Activated naive CD4-positive, alpha-beta T cell treated with anti-CD3 and anti-CD28 coated beads for 36 hours (primary cell): ENCODE results near the gene CBX8. TPM values are rescaled to one million over a fixed set of nuclear protein-coding genes. Genes with fewer than 3 reads are reported as not detected.

Experiments used
- CTCF ChIA-PET: fragments of 350-600 bp; sonication (Branson Sonifier 250); formaldehyde crosslinking; loops from one replicate; lab custom pipeline; 2021; ENCODE audit warnings: antibody characterized with exemption; lab: Charles Lee
- DNase-seq: peaks from one replicate; pipeline ENCODE4 v3.0.0-alpha.2; 2020
- H3K27ac Mint-ChIP-seq: one replicate; pipeline ENCODE4 v1.8.0; 2021; ENCODE audit warnings: mild to moderate bottlenecking, mixed read lengths
- H3K27me3 Mint-ChIP-seq: one replicate; pipeline ENCODE4 v1.8.0; 2021; ENCODE audit warnings: low read depth, mixed read lengths
- H3K36me3 Mint-ChIP-seq: one replicate; pipeline ENCODE4 v1.8.0; 2021; ENCODE audit warnings: low read depth, mixed read lengths
- H3K4me1 Mint-ChIP-seq: one replicate; pipeline ENCODE4 v1.8.0; 2021; ENCODE audit warnings: low read depth, mixed read lengths
- H3K4me3 Mint-ChIP-seq: one replicate; pipeline ENCODE4 v1.8.0; 2021; ENCODE audit warnings: mild to moderate bottlenecking, moderate library complexity, mixed read lengths
- H3K9me3 Mint-ChIP-seq: one replicate; pipeline ENCODE4 v1.8.0; 2021; ENCODE audit warnings: mixed read lengths
- intact Hi-C: fragments of 100-400 bp; cut with micrococcal nuclease; formaldehyde crosslinking; loops from one replicate; pipeline ENCODE4 v1.15.1; 2023
- total RNA-seq, 2 experiments: library from RNA; stranded (reverse); gene quantifications; one replicate each; pipeline ENCODE4 v1.2.3, GENCODE V29; 2021

CBX8 gene
- total RNA-seq, 2 experiments from 2014 or later = 3.8 to 3.9 TPM

DNA sequence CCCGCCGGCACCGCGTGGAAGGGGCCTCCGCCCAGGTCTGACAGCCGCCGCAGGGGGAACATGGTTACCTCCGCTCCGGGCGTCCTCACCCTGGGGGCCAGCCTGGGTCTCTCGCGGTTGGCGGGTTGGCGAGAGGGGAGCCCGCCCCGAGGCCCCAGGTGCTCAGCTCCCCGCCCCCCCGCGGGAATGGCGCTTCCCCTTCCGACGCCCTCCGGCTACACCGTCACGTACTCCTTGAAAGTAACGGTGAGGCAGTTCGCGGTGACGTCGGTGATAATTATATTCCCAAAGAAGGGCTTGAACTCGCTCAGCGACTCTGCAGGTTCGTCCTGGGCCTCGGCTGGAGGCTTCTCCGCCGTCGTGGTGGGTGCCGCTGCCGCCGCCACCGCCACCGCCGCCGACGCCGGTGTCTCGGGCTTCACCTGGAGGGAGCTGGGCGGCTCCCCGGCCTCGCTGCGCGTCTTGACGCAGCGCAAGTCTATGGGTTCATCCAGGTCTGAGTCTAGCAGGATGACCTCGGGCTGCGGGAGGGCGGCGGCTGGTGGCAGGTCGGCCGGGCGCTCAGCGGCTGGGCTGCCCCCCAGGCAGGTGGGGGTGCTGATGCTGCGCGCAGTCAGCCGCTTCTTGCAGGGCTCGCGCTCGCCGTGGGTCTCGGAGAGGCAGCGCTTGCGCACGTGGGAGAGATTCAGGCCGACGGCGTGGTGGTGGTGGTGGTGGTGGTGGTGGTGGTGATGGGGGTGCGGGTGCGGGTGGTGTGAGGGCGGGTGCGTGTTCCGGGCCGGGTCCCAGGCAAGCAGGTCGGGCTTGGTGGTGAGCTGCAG, 37.1 kb upstream of the CBX8 start:
- Mint-ChIP-seq H3K36me3 (peaks cover 21% of the 10 kb centered on the region), H3K27ac (no peak overlapping the region), H3K9me3 (no peaks in the 10 kb centered on the region), H3K4me3 (no peak overlapping the region), H3K4me1 (peaks cover 33% of the 10 kb centered on the region), H3K27me3 (no peaks in the 10 kb centered on the region)
- CTCF ChIA-PET = no interaction called here
- DNase-seq = no peak
- intact Hi-C loops = no loop called here

DNA sequence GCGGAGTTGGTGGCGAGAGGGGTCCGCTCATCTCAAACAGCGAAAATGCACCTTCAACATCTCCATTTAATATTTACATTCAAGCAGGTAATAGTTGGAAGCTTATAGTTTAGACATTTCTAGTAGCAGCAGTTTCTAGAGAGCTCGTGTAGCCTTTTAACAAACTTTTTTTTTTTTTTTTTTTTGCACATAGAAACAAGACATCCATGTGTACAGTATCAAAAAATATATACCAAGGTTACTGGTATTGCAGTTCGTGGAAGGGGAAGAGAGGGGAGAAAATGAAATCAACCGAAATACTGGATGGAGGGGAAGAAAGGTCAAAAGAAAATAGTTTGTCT, 36.2 kb upstream of the CBX8 start:
- intact Hi-C loops = no loop called here
- Mint-ChIP-seq H3K36me3 (peaks cover 17% of the 10 kb centered on the region), H3K27me3 (no peaks in the 10 kb centered on the region), H3K9me3 (no peaks in the 10 kb centered on the region), H3K4me1 (peaks cover 29% of the 10 kb centered on the region), H3K27ac (no peak overlapping the region), H3K4me3 (no peak overlapping the region)
- no peak for DNase-seq
- CTCF ChIA-PET = interaction anchor here (0.9 kb wide), 1 partner anchor 161 kb away, joined by 3 read pairs; no protein-coding TSS in a partner anchor

DNA sequence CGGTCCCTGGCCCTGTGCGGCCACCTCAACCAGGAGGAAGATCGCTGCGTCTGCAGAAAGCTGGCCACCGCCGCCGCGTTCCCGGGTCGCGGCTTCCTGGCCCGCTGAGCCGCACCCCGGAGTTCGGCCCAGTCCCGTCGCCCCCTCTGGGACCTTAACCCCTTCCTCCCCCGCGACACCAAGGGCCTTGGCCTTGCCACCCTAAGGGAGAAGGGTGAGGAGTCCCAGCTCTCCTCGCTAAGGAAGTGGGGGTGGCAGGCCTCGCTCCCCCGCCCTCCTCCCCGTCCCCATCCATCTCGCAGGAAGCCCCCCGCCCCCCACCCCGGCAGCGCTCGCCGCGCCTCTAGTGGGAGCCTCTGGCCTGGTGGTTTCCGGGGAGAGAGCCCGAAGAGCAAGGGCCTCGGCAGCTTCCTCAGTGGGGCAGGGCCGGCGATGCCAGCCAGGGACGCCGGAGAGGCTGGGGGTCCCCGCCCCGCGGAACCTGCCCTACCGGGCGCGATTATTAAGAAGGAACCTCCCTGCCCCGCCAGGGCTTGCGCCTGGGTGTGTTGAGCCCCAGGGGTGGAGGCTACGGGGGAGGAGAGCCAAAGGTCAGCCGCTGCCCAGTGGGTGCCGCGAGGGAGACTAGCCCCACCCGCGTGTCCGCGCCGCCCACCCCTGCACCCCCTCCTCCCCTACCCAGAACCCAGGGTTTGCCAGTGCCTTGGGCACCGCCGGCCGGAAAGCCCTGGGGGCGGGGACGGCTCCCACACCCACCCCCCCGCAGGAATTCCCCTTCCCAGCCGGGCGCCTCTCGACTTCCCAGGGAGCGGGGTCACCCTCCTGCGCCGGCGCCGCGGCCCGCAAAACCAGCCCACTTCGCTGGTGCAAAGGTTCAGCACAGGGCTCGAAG, 35.6 kb upstream of the CBX8 start:
- intact Hi-C loops = no loop called here
- Mint-ChIP-seq H3K4me1 (peaks cover 26% of the 10 kb centered on the region), H3K27me3 (no peaks in the 10 kb centered on the region), H3K27ac (no peak overlapping the region), H3K36me3 (peaks cover 14% of the 10 kb centered on the region), H3K4me3 (no peak overlapping the region), H3K9me3 (no peaks in the 10 kb centered on the region)
- CTCF ChIA-PET = interaction anchor here (0.9 kb wide), 1 partner anchor 161 kb away, joined by 3 read pairs; no protein-coding TSS in a partner anchor
- DNase-seq = no peak

DNA sequence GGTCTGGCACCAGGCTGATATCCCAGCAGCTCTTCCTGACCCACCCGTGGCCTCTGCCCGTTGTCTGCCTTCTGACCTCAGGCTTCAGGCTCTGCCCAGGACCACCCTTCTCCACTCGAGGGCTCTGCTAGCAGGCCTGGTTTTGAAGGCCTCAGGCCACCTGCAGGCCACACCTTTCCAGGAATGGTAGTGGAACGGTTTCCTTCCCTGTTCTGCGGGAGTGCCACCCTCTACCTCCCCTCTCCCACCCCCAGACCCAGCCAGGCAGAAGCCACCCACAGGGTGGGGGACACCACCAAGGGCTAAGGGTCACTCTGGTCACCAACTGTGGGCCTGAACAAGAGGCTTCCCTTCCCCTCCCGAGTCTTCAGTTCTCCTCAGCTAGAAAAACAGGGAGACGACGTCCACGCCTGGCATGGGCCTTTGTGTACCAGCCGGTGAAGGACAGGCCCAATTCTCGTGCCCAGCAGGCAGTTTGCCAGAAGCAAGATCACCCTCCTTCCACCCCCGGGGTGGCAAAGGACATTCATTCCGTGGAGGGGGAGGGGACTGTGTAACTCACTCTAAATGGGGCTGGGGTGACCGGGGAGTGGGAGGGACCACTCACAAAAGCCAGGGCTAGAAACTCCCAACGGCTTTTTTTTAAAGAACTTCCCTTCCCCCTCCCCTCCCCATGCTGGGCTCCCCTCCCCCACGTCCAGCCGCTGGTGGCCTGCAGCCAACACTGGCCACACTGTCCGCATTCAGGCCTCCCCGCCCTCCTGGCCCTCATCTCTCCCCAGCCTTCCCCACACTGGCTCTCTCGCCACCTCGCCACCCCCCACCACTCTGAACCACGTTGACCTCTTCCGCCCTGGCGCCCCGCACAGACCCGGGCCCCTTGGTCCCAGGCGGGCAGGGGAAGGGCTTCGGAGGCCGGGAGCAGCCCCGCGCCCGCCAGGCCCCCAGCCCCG, 34.7 kb upstream of the CBX8 start:
- no peak overlapping the region for H3K27ac Mint-ChIP-seq
- H3K4me3 Mint-ChIP-seq = no peak overlapping the region
- H3K36me3 Mint-ChIP-seq = peaks cover 11% of the 10 kb centered on the region
- intact Hi-C loops = no loop called here
- H3K4me1 Mint-ChIP-seq = peaks cover 20% of the 10 kb centered on the region
- DNase-seq = no peak
- CTCF ChIA-PET = interaction anchor here (0.9 kb wide), 1 partner anchor 11 kb away, joined by 3 read pairs; no protein-coding TSS in a partner anchor
- H3K27me3 Mint-ChIP-seq = no peaks in the 10 kb centered on the region
- H3K9me3 Mint-ChIP-seq = no peaks in the 10 kb centered on the region

DNA sequence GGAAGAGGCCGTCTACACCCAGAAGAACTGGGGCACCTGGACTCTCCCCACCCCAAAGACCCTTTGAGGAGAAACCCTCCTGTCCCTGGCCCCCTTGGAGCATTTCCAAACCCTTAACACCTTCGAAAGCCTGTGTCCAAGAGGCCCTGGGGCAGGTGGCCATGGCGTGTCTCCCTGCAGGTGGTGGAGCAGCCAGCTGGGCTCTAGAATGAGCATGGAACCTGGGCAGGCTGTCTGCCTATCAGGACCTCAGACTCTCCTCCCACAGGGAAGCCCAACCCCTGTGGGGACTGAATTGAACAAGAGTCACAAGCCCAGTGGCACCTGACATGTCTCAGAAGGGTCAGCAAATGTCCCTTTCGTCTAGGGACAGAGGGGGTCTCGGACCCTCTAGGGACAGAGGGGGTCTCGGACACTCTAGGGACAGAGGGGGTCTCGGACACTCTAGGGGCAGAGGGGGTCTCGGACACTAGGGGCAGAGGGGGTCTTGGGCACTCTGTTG, 33.9 kb upstream of the CBX8 start:
- intact Hi-C loops = no loop called here
- Mint-ChIP-seq H3K4me3 (no peak overlapping the region), H3K27ac (no peak overlapping the region)

DNA sequence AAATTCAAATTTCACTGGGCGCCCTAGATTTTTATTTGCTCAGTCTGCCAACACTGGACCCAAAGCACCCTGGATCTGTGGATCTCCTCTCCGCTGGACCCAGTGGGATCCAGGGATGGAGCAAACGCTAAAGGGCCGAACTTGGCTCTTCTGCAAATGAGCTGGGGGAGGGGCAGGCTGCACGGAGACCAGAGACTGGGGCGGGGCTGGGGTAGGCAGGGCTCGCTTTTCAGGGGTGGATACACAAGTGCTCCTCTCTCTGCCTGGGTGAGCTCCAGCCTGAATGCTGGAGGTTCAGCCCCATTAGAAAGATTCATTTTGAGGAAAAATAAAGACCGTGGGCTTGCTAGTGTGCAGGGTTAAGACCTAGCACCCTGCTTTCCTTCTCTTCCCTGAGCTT, 33.4 kb upstream of the CBX8 start:
- no peak for DNase-seq
- intact Hi-C loops = no loop called here
- no peaks in the 10 kb centered on the region for H3K27me3 Mint-ChIP-seq

More for the DNA sequence above, 33.9 kb upstream of the CBX8 start:
- no peak for DNase-seq
- Mint-ChIP-seq H3K9me3 (no peaks in the 10 kb centered on the region), H3K36me3 (peaks cover 11% of the 10 kb centered on the region), H3K27me3 (no peaks in the 10 kb centered on the region), H3K4me1 (peaks cover 20% of the 10 kb centered on the region)
- CTCF ChIA-PET = interaction anchor here (0.9 to 1.5 kb wide), 2 partner anchors 11 to 139 kb away, joined by 3 to 5 read pairs; no protein-coding TSS in a partner anchor

DNA sequence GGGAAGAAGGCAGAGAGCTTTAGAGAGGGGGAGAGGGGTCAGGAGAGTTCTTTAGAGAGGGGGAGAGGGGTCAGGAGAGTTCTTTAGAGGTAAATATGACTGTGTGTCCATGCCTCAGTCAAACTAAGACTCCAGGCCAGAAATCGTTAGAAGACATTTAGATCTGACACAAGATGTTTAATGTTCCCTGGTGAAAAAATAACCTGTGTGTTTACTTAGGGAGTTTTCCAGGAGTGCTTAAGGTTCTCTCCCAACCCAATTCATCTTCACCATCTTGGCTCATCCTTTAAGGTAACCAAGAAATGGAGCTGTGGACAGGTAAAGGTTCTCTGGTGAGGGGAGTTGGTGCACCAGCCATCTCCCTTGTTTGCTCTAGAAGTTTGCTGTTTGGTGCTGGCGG, 32.6 kb upstream of the CBX8 start:
- intact Hi-C loops = no loop called here
- H3K9me3 Mint-ChIP-seq = no peaks in the 10 kb centered on the region
- H3K4me1 Mint-ChIP-seq = peaks cover 12% of the 10 kb centered on the region
- peaks cover 4% of the 10 kb centered on the region for H3K36me3 Mint-ChIP-seq
- CTCF ChIA-PET = interaction anchor here (1.2 to 1.5 kb wide), 2 partner anchors 12 to 141 kb away, joined by 3 to 5 read pairs; no protein-coding TSS in a partner anchor
- H3K27ac Mint-ChIP-seq = no peak overlapping the region
- no peak overlapping the region for H3K4me3 Mint-ChIP-seq
- no peak for DNase-seq
- H3K27me3 Mint-ChIP-seq = no peaks in the 10 kb centered on the region

More for the DNA sequence above, 33.4 kb upstream of the CBX8 start:
- H3K27ac Mint-ChIP-seq = no peak overlapping the region
- no peak overlapping the region for H3K4me3 Mint-ChIP-seq
- peaks cover 11% of the 10 kb centered on the region for H3K36me3 Mint-ChIP-seq
- peaks cover 17% of the 10 kb centered on the region for H3K4me1 Mint-ChIP-seq
- CTCF ChIA-PET = interaction anchor here (0.9 to 1.5 kb wide), 2 partner anchors 12 to 140 kb away, joined by 3 to 5 read pairs; no protein-coding TSS in a partner anchor
- no peaks in the 10 kb centered on the region for H3K9me3 Mint-ChIP-seq

DNA sequence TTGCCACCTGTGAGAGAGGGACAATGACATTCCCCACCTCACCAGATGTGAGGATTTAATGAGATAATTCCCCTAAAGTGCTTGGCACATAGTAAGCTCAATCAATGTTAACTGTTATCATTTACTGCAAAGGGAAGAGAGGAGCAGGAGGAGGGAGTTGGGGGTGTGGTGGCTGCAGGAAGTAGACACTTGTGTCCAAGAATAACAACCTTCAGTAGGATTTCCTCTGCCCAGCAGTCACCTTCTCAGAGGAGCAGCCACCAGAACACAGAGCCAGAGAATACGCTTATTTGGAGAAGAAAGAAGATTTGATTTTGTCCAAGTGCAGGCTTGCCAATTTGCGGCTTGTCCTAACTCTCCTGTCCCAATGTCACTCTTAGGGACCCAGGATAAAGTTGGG, 32.1 kb upstream of the CBX8 start:
- H3K36me3 Mint-ChIP-seq = peaks cover 4% of the 10 kb centered on the region
- H3K27ac Mint-ChIP-seq = no peak overlapping the region
- CTCF ChIA-PET = interaction anchor here (1.2 to 1.5 kb wide), 2 partner anchors 12 to 141 kb away, joined by 3 to 5 read pairs; no protein-coding TSS in a partner anchor
- no peaks in the 10 kb centered on the region for H3K9me3 Mint-ChIP-seq
- intact Hi-C loops = no loop called here
- DNase-seq = no peak
- H3K4me1 Mint-ChIP-seq = peaks cover 12% of the 10 kb centered on the region
- H3K27me3 Mint-ChIP-seq = no peaks in the 10 kb centered on the region
- no peak overlapping the region for H3K4me3 Mint-ChIP-seq

DNA sequence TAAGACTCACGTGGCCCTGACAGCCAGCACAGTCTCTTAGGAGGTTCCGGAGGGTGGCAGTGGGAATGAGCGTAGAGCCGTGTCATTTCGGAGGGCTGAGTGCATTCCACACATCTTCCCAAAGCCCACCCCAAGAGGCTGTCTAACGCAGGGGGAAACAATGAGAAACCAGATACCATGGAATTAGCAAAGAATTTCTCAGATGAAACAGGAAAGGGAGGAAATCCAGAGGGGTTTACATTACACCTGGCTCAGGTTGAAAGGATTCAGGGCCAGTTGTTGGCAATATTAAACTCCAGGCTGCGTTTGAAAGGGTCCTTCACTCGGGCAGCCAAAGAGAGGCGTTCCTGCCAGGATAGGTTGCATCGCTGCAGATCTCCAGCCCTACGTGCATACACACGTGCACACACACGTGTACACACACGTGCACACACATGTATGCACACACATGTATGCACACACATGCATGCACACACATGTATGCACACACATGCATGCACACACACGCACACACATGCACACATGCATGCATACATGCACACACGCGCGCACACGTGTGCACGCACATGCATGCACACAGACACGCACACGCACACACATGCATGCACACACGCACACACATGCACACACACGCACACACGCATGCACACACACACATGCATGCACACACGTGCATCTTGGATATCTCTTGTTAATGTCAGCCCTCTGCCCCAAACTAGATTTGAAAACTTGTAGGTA, 30.1 kb upstream of the CBX8 start:
- intact Hi-C loops = no loop called here
- CTCF ChIA-PET = interaction anchor here (1.2 kb wide), 1 partner anchor 9 kb away, joined by 6 read pairs; no protein-coding TSS in a partner anchor
- no peaks in the 10 kb centered on the region for H3K36me3 Mint-ChIP-seq
- no peak overlapping the region for H3K27ac Mint-ChIP-seq
- H3K27me3 Mint-ChIP-seq = no peaks in the 10 kb centered on the region
- H3K4me3 Mint-ChIP-seq = no peak overlapping the region
- H3K9me3 Mint-ChIP-seq = no peaks in the 10 kb centered on the region
- H3K4me1 Mint-ChIP-seq = peaks cover 7% of the 10 kb centered on the region
- DNase-seq = no peak

DNA sequence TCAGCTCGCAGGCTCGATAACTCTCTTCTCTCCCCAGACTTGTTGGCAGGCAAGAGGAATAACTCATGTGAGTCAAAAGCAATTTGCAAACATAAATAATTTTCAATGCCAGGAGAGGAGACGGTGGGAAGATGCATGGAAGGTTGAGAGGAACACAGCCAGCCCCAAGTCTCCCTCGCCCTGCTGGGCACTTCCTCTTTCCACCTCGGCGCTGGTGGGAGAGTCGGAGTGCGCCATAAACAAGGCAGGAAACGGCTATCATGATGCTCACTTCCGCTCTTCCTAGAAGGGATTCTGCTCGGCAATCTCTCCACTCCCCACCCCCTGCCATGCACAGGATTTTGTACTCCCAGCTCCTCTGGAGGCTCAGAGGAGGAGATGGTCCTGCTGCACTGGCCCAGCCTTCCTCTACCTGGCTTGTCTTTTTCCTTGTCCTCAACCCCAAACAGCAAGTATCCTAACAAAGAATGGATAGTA, 29.4 kb upstream of the CBX8 start:
- Mint-ChIP-seq H3K4me1 (peaks cover 7% of the 10 kb centered on the region), H3K27ac (no peak overlapping the region), H3K36me3 (no peaks in the 10 kb centered on the region), H3K27me3 (no peaks in the 10 kb centered on the region), H3K4me3 (no peak overlapping the region), H3K9me3 (no peaks in the 10 kb centered on the region)
- no peak for DNase-seq
- CTCF ChIA-PET = interaction anchor here (1.2 kb wide), 1 partner anchor 10 kb away, joined by 6 read pairs; no protein-coding TSS in a partner anchor
- intact Hi-C loops = no loop called here

DNA sequence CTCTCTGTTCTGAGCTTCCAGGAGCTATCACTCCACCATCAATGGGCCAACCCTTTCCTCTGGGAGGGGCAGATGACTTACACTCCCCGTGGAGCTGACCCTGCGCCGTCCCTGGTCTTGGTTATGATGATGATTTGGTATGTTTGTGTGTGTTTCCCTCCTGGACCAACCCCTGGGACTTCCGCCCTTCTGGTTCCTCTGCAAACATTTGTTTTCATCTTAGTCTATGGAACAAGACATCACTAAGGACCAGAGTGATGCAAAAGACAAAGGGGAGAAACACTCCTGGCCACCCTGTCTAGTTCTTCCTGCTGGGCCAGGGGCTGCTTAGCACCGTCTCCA, 28.7 kb upstream of the CBX8 start:
- Mint-ChIP-seq H3K27me3 (no peaks in the 10 kb centered on the region), H3K36me3 (no peaks in the 10 kb centered on the region), H3K9me3 (no peaks in the 10 kb centered on the region), H3K4me1 (peaks cover 7% of the 10 kb centered on the region), H3K4me3 (no peak overlapping the region), H3K27ac (no peak overlapping the region)
- CTCF ChIA-PET = no interaction called here
- intact Hi-C loops = no loop called here
- DNase-seq = no peak
